ENCODE data around the gene CLDN18. TPM values are rescaled to one million over a fixed set of nuclear protein-coding genes. Genes with fewer than 3 reads are reported as not detected.

CLDN18 gene
- total and polyA plus RNA-seq, 9 of the 15 experiments (the other 6 are each of a cell fraction or from before 2014, with no cell fraction given): 0.11 TPM; not detected in 8

GRCh38 chr3:138011722-138012121, 1.8 kb downstream of the CLDN18 start (continued):
- TF ChIP-seq PBX2 (CRISPR knock-in tag; IDR thresholded peaks at IDR 0.05; ENCODE audit: low read depth): no peak
- TF ChIP-seq PBX2 (tag; conservative IDR thresholded peaks at IDR 0.05; ENCODE audit: low read depth): 0 out of 2 replicates have a peak, but pooled peaks have one; percentile 22
- TF ChIP-seq PKNOX1 (IDR thresholded peaks at IDR 0.05): peak; percentile 60; the same call in 1 of the 2 replicates
- no peak for TF ChIP-seq MCM5 (IDR thresholded peaks at IDR 0.05; ENCODE audit: low read depth)
- no peak for TF ChIP-seq GTF2B (IDR thresholded peaks at IDR 0.05; ENCODE audit: extremely low read depth, insufficient read length)

GRCh38 chr3:138012526-138012925, 2.6 kb downstream of the CLDN18 start:
- no peak for ATAC-seq
- Histone ChIP-seq H3K4me3 (no peak overlapping the region), H3K27me3 (ENCODE audit: control insufficient read depth in 2 of 2, insufficient read depth in 2 of 2, low read length in 2 of 2) (no peaks in the 10 kb centered on the region; a peak in 1 of 5 replicates), H3K9ac (ENCODE audit: insufficient read depth in 1 of 2, low read depth in 2 of 2, low read length in 2 of 2) (no peak overlapping the region), H3K9me1 (ENCODE audit: control insufficient read depth, insufficient read depth, low read length) (no peaks in the 10 kb centered on the region), H3K9me3 (replicated peaks; ENCODE audit: control insufficient read depth, insufficient read depth, low read depth, low read length) (no peaks in the 10 kb centered on the region), H3K4me1 (replicated peaks in 1 of 2; ENCODE audit: control insufficient read depth in 2 of 2, insufficient read depth in 2 of 2, low read length in 2 of 2) (peaks cover 0 to 8% of the 10 kb centered on the region in 2 experiments; a peak in 2 of 5 replicates), H4K20me1 (replicated peaks; ENCODE audit: control insufficient read depth, insufficient read depth, low read length) (no peaks in the 10 kb centered on the region), H3K27ac (ENCODE audit: extremely low read depth, low read depth, low read length) (no peak overlapping the region), H3K4me2 (ENCODE audit: insufficient read depth, low read length) (no peak overlapping the region), H3K36me3 (ENCODE audit: control insufficient read depth, insufficient read depth, low read length) (no peaks in the 10 kb centered on the region), H3K79me2 (ENCODE audit: control insufficient read depth, insufficient read depth, low read length) (no peaks in the 10 kb centered on the region), H2AFZ (ENCODE audit: low read depth, low read length) (no peak overlapping the region)
- ChIA-PET CTCF (ENCODE audit: low intra/inter-chr PET ratio) (no interaction called here), POLR2A (no interaction called here)
- intact Hi-C loops (cut with micrococcal nuclease): no loop called here
- BruUV-seq (replicated peaks): no TSS peak
- in situ Hi-C loops (cut with MboI): no loop called here
- WGBS (ENCODE audit: insufficient coverage, low coverage, missing lambda C conversion rate): 4% methylated on average over 4 of the region's 4 CpGs
- no peak for FAIRE-seq
- no peak for DNase-seq (ENCODE audit: extremely low read depth in 1 of 4, low spot score in 3 of 4)
- TF ChIP-seq YY1 (IDR thresholded peaks at IDR 0.05; ENCODE audit: borderline replicate concordance in 1 of 3, control insufficient read depth in 1 of 3, extremely low read depth in 1 of 3, insufficient read depth in 3 of 3, insufficient read length in 1 of 3, insufficient replicate concordance in 2 of 3, low read depth in 1 of 3, low read length in 2 of 3): no peak
- no peak for TF ChIP-seq FIP1L1 (IDR thresholded peaks at IDR 0.05; ENCODE audit: low read depth, low read length, poor library complexity, severe bottlenecking)
- no peak for TF ChIP-seq TAF15 (IDR thresholded peaks at IDR 0.05; ENCODE audit: low read depth, low read length)
- TF ChIP-seq POLR2H (tag; IDR thresholded peaks at IDR 0.05; ENCODE audit: low read depth): no peak
- TF ChIP-seq CEBPB (tag; IDR thresholded peaks at IDR 0.05): no peak
- TF ChIP-seq KLF16 (IDR thresholded peaks at IDR 0.05): no peak
- TF ChIP-seq ETS1 (conservative IDR thresholded peaks at IDR 0.05; ENCODE audit: control insufficient read depth, low read depth, low read length): no peak
- TF ChIP-seq ZNF77 (CRISPR knock-in tag; IDR thresholded peaks at IDR 0.05): no peak
- no peak for TF ChIP-seq MAZ (CRISPR knock-in tag; conservative IDR thresholded peaks at IDR 0.05 in 1 of 2, IDR thresholded peaks at IDR 0.05 in 1 of 2)
- no peak for TF ChIP-seq CREB1 (IDR thresholded peaks at IDR 0.05)
- no peak for TF ChIP-seq CREB1 (CRISPR knock-in tag; IDR thresholded peaks at IDR 0.05)
